Neural crest cell (in vitro differentiated cells): ENCODE measurements around the gene SLC27A5. TPM values are rescaled to one million over a fixed set of nuclear protein-coding genes. Genes with fewer than 3 reads are reported as not detected.

Experiments used
- DNase-seq: peaks from one replicate; pipeline ENCODE4 v3.0.0; 2021; ENCODE audit warnings: low read depth, mixed read lengths, low spot score
- H3K27ac Mint-ChIP-seq: one replicate; pipeline ENCODE4 v1.8.0; 2021; ENCODE audit warnings: mild to moderate bottlenecking, mixed read lengths; ENCODE audit not compliant: unreplicated experiment
- H3K27me3 Mint-ChIP-seq: 2 replicates; pipeline ENCODE4 v1.8.0; 2021; ENCODE audit warnings: low read depth, mild to moderate bottlenecking, mixed read lengths
- H3K36me3 Mint-ChIP-seq: 2 replicates; pipeline ENCODE4 v1.8.0; 2021; ENCODE audit warnings: low read depth, mild to moderate bottlenecking, mixed read lengths
- H3K4me1 Mint-ChIP-seq: 2 replicates; pipeline ENCODE4 v1.8.0; 2021; ENCODE audit warnings: mixed read lengths
- H3K4me3 Mint-ChIP-seq: one replicate; pipeline ENCODE4 v1.8.0; 2021; ENCODE audit warnings: mild to moderate bottlenecking, mixed read lengths
- H3K9me3 Mint-ChIP-seq: 2 replicates; pipeline ENCODE4 v1.8.0; 2021; ENCODE audit warnings: mixed read lengths
- CTCF ChIP-seq: fragments of 200-600 bp; sonication (generic); conservative IDR thresholded peaks from 2 replicates; pipeline ENCODE4 v1.5.0; 2021; ENCODE audit warnings: antibody characterized with exemption, mild to moderate bottlenecking
- total RNA-seq: library from RNA; stranded (reverse); gene quantifications from 2 replicates; pipeline ENCODE4 v1.2.1, GENCODE V29; 2021

Gene SLC27A5
- total RNA-seq, 1 donor from 2014 or later, result 17.5 TPM

- no peak for TF ChIP-seq CTCF
- Mint-ChIP-seq H3K4me1 (peaks cover 37% of the 10 kb centered on the region), H3K4me3 (peak overlapping the region; percentile 99), H3K27me3 (peaks cover 3% of the 10 kb centered on the region), H3K36me3 (peaks cover 9% of the 10 kb centered on the region), H3K9me3 (no peaks in the 10 kb centered on the region), H3K27ac (peak overlapping the region; percentile 100)
- DNase-seq, result no peak
These were observed 8.4 kb upstream of the SLC27A5 start for GRCh38 chr19:58520257-58520599.

- Mint-ChIP-seq H3K9me3 (no peaks in the 10 kb centered on the region), H3K4me1 (peaks cover 38% of the 10 kb centered on the region), H3K36me3 (peaks cover 9% of the 10 kb centered on the region), H3K4me3 (peak within 1 kb of the TSS; percentile 99), H3K27me3 (peaks cover 3% of the 10 kb centered on the region), H3K27ac (peak within 1 kb of the TSS; percentile 100)
- peak; percentile 66 for TF ChIP-seq CTCF
- peak; percentile 87 for DNase-seq
These were observed 7.8 kb upstream of the SLC27A5 start, which contains the start of gene ZBTB45 for GRCh38 chr19:58519355-58520256. ZBTB45 (minus strand) TSS chr19:58519810; CDS start chr19:58517673, 2,137 bp downstream.

GRCh38 chr19:58519087-58519354, 7.2 kb upstream of the SLC27A5 start:
- Mint-ChIP-seq H3K4me1 (peaks cover 43% of the 10 kb centered on the region), H3K9me3 (no peaks in the 10 kb centered on the region), H3K27me3 (peaks cover 3% of the 10 kb centered on the region), H3K4me3 (peak overlapping the region; percentile 99), H3K36me3 (peaks cover 9% of the 10 kb centered on the region), H3K27ac (peak overlapping the region; percentile 100)
- peak; percentile 61 for DNase-seq
- peak; percentile 51 for TF ChIP-seq CTCF

GRCh38 chr19:58518256-58519086, 6.7 kb upstream of the SLC27A5 start:
- Mint-ChIP-seq H3K27ac (peak overlapping the region; percentile 100), H3K4me3 (peak overlapping the region; percentile 99), H3K9me3 (no peaks in the 10 kb centered on the region), H3K4me1 (peaks cover 44% of the 10 kb centered on the region), H3K27me3 (peaks cover 3% of the 10 kb centered on the region), H3K36me3 (peaks cover 9% of the 10 kb centered on the region)
- no peak for TF ChIP-seq CTCF
- no peak for DNase-seq

- no peak for DNase-seq
- Mint-ChIP-seq H3K27me3 (peaks cover 3% of the 10 kb centered on the region), H3K4me1 (peaks cover 44% of the 10 kb centered on the region), H3K36me3 (peaks cover 9% of the 10 kb centered on the region), H3K27ac (no peak overlapping the region), H3K4me3 (peak overlapping the region; percentile 38), H3K9me3 (no peaks in the 10 kb centered on the region)
- no peak for TF ChIP-seq CTCF
These were observed 5.4 kb upstream of the SLC27A5 start for GRCh38 chr19:58516964-58517833.
